Skeletal muscle cell (primary cell): ENCODE data around the gene NELFE.
"Not testable (repeated sequence)": the region's sequence is repeated elsewhere in the genome, so short reads cannot be mapped to it uniquely, and the experiment has no call there.

ENCODE experiments used
- DNase-seq: peaks from one replicate; pipeline ENCODE4 v3.0.0-alpha.2; 2010; ENCODE audit warnings: low read depth
- H3K4me3 ChIP-seq: 2 replicates; pipeline ENCODE4 v1.5.1; 2011; ENCODE audit warnings: low read depth, mild to moderate bottlenecking, control low read depth, low read length, moderate library complexity

The NELFE gene, protein sequence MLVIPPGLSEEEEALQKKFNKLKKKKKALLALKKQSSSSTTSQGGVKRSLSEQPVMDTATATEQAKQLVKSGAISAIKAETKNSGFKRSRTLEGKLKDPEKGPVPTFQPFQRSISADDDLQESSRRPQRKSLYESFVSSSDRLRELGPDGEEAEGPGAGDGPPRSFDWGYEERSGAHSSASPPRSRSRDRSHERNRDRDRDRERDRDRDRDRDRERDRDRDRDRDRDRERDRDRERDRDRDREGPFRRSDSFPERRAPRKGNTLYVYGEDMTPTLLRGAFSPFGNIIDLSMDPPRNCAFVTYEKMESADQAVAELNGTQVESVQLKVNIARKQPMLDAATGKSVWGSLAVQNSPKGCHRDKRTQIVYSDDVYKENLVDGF

DNA sequence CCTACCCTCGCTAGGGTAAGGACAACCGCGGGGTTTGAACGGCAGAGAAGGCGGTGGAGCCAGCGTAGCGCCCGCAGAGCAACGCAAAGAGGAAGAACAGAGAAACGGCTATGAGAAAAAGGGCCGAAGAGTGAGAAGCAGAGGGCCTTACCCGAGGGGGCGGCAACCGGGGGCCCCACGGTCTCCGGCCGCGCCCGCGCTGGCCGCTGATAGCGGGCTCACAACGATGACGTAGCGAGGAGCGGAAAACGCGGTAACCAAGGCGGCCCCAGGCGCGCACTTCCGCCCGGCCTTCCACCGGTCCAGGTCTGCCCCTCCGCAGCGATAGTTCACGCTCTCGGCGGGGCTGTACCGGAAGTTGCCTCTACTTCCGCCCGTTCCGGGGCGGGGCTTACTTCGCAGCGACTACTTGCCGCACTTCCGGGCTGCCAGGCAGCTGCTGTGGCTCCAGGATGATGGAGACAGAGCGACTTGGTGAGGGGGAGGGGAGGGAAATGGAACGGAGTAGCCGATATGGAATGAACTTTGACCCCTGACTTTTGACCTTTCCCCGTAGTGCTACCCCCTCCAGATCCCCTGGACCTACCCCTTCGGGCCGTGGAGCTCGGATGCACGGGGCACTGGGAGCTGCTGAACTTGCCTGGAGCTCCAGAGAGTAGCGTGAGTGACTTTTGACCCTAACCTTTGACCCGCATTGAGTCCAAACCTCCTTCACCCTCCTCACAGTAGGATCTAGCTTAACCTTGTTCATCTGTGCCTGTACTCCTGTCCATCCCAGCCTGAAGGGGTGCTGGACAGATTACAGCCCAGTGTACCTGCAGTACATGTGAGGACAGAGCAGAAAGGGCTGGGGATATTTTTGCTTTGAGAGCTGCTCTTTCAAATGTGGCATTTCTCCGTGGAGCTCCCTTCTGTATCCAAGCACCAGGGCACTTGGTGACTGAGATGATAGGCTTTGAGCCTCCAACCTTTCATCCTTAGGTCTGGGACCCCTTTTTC is at the start of gene NELFE, which contains the start of gene SKIC2:
TSS of gene NELFE (minus strand) at position 231 of the 999 bp plus-strand sequence. CDS start 525 bp downstream, outside the sequence.
TSS of gene SKIC2 (plus strand) at position 435 of the 999 bp plus-strand sequence. CDS start at position 453, 18 bp downstream.
- peak; percentile 92 for DNase-seq
- H3K4me3 ChIP-seq = peak within 1 kb of the TSS; percentile 100

DNA sequence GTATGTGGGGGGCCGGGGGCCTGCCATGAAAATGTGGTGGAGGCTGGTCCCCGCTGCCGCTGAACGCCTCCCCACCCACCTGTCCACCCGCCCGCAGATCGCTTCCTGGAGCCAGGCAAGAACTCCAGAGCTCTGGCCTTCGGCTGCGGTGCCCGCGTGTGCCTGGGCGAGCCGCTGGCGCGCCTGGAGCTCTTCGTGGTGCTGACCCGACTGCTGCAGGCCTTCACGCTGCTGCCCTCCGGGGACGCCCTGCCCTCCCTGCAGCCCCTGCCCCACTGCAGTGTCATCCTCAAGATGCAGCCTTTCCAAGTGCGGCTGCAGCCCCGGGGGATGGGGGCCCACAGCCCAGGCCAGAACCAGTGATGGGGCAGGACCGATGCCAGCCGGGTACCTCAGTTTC is 49.3 kb upstream of the NELFE start:
- not testable (repeated sequence) for H3K4me3 ChIP-seq, DNase-seq

DNA sequence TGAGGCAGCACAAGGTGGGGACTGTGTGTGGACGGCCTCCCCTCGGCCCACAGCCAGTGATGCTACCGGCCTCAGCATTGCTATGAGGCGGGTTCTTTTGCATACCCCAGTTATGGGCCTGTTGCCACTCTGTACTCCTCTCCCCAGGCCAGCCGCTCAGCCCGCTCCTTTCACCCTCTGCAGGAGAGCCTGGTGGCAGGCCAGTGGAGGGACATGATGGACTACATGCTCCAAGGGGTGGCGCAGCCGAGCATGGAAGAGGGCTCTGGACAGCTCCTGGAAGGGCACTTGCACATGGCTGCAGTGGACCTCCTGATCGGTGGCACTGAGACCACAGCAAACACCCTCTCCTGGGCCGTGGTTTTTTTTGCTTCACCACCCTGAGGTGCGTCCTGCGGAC is 48.3 kb upstream of the NELFE start:
- not testable (repeated sequence) for H3K4me3 ChIP-seq, DNase-seq

DNA sequence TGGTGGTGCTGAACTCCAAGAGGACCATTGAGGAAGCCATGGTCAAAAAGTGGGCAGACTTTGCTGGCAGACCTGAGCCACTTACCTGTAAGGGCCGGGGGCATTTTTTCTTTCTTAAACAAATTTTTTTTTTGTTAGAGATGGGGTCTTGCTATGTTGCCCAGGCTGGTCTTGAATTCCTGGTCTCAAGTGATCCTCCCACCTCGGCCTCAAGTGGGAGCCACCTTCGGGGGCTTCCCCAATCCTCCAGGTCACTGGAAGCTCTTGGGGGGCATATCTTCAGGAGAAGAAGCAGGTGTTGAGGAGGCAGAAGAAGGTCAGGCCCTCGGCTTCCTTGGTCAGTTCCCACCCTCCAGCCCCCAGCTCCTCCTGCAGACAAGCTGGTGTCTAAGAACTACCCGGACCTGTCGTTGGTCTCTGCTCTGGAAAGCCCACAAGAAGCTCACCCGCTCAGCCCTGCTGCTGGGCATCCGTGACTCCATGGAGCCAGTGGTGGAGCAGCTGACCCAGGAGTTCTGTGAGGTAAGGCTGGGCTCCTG is 47.3 kb upstream of the NELFE start:
- not testable (repeated sequence) for H3K4me3 ChIP-seq, DNase-seq

DNA sequence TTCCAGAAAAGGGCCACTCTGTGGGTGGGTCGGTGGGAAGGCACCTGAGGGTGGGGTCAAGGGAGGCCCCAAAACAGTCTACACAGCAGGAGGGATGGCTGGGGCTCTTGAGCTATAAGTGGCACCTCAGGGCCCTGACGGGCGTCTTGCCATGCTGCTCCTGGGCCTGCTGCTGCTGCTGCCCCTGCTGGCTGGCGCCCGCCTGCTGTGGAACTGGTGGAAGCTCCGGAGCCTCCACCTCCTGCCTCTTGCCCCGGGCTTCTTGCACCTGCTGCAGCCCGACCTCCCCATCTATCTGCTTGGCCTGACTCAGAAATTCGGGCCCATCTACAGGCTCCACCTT is 46.7 kb upstream of the NELFE start:
- DNase-seq, H3K4me3 ChIP-seq: not testable (repeated sequence)

DNA sequence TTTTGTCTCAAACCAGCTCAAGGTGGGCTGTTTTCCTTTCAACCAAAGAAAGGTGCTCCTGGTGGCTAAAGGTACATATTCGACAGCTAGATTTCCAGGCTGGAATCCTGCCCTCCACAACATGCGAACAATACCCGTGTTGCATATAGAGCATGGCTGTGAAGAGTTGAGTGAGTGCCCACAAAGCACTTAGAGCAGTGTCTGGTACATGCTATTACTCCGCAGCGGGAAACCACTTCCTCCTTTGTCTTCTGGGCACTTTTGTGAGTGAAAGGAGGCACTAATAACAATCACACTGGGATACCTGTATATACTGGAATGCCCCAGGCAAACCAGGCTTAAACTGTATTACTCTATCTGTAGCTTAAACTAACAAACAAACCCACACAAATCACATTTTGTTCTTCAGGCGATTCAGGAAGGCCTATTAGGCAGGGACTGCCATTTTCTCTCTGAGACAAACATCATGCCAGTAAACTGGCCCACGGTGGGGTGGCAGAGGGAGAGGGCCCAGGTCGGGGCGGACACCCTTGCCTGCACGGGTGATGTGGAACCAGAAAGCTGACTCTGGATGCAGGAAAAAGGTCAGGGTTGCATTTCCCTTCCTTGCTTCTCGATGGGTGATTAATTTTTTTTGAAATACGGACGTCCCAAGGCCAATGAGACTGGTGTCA is 46.2 kb upstream of the NELFE start:
- H3K4me3 ChIP-seq, DNase-seq: not testable (repeated sequence)

DNA sequence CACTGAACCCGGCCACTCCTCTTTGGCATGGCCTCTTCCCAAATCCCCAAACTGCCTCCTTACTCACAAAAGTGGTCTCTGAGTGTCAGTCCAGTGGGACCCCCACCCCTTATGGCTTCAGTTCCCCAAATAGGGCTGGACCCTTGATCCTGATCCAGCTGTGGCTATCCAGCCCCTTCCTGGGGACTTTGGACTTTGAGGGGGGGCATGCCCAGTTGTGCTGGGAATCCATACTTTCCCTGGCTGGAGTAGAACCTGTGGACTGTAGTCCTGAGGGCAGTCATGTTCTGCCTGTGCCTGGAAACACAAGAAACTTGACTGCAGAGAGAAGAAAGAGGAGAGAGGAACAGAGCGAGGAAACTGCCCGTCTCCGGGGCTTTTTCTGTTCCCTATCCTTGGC is 45.6 kb upstream of the NELFE start:
- H3K4me3 ChIP-seq, DNase-seq: not testable (repeated sequence)

DNA sequence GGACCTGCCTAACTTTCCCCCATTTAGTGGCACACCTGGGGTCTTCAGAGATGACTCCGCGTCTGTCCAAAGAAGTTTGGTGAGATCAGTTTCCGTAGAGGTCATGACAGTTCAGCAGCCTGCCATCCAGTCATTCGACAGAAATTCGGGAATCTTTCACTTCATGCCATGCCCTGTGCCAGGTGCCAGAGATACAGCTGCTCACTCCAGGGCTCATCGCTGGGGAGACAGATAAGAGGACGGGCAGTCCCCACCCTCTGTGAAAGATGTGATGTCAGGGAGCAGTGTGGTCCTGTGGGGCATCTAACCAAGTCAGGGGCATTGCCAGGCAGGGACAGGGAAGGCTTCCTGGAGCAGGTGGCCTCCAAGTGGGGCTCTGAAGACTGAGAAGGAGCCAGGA is 44.5 kb upstream of the NELFE start:
- H3K4me3 ChIP-seq, DNase-seq: not testable (repeated sequence)

DNA sequence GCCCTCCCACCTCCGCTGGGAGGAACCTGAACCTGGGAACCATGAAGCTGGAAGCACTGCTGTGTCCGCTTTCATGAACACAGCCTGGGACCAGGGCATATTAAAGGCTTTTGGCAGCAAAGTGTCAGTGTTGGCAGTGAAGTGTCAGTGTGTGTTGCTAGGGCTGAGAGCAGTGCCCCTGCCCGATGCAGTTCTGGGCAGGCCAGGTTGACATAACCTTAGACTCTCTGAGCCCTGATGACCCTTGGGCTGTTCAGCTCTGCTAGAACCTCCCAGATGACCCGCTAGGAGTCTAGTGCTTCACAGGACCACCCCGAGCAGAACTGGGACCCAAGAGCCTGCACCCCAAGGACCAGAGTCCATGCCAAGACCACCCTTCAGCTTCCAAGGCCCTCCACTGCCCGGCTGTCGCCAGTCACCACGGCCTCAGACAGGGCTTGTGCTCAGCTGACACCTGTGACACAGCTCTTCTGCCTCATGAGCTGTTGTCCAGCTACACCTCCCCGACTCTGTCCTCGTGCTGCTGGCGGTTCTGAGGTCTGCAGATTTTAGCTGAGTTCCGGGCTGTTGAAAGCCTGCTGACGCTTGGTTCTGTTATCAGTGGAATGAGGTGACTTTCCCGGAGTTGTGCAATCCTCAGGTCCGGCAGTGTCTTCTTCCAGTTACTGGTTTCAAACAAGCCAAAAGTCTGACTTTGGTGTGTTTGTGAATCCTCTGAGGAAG is 43.9 kb upstream of the NELFE start:
- DNase-seq, H3K4me3 ChIP-seq: not testable (repeated sequence)

DNA sequence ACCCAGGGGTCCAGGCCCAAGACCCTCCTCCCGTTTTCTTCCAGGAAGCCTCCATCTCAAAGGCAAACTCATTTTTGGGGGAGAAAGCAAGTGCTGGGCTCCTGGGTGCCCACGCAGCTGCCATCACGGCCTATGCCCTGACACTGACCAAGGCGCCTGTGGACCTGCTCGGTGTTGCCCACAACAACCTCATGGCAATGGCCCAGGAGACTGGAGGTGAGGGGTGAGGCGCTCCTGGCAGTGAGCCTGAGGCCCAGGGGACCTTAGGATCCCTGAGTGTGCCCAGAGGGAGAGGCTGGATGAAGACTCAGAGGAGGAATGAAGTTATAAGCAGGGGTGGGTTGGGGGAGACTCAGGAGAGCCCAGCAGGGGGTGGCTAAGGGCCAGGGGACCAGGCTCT is 37.6 kb upstream of the NELFE start:
- H3K4me3 ChIP-seq = not testable (repeated sequence)

DNA sequence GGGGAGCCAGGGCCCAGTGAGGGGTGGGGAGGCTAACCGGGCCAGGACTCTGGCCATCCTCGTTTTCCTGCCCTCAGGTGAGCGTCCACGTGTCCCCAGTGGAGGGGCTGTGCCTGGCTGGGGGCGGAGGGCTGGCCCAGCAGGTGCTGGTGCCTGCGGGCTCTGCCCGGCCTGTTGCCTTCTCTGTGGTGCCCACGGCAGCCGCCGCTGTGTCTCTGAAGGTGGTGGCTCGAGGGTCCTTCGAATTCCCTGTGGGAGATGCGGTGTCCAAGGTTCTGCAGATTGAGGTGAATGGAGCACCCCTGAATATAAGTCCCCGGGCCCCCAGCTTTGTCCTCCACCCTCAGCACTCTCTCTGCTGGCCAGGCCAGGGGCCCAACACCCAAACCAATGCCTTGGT is 35.6 kb upstream of the NELFE start:
- not testable (repeated sequence) for DNase-seq, H3K4me3 ChIP-seq

More for the DNA sequence above, 37.6 kb upstream of the NELFE start:
- not testable (repeated sequence) for DNase-seq

DNA sequence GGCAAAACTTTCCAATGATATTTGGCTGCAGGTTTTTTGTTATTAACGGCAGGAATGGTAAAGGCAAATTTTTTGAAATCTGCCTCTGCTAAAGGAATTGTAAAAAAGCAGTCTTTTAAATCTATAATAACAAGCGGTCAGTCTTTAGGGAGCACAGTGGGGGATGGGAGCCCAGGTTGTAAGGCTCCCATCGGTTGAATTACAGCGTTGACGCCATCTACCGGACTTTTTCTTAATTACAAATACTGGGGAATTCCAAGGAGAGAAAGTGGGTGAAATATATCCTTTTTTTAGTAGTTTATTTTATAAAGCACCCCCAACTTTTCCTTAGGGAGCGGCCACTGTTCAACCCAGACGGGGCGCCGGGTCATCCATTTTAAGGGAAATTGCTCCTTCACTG is 30.6 kb upstream of the NELFE start:
- not testable (repeated sequence) for H3K4me3 ChIP-seq, DNase-seq

DNA sequence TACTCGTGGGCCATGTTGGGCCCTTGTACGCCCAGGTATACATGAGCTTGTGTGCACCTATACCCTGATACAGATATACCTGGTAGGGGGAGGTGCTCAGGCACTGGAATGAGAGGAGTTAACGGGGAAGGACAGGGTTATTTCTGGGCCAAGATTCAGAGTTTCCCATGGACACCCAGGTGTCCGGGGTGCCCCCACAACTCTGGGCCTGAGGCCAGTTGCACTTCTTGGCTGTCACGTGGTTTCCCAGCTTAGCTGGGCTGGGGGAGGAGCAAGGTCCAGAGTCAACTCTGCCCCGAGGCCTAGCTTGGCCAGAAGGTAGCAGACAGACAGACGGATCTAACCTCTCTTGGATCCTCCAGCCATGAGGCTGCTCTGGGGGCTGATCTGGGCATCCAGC is 23.0 kb upstream of the NELFE start, which contains the start of gene C4A:
TSS of gene C4A (plus strand) at position 314 of the 400 bp plus-strand sequence. CDS start at position 365, 51 bp downstream.
- DNase-seq, H3K4me3 ChIP-seq: not testable (repeated sequence)

DNA sequence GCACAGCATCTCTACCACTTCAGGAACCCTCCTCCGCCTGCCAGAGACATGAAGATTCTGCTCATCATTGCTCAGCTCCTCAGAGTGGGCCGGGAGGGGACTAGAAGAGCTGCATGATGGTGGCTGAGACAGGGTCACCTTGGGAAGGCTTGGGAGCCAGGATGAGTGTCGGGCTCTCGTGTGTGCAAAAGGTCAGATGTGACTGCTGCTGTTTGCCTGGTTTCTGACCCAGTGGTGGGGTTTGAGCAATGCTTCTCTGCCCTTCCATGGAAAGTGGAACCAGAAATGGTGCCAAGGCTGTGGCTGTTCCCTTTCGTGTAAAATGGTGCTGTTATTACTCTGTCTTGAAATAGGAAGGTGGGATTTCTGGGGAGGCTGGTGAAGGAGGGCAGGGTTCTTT is 22.2 kb upstream of the NELFE start:
- H3K4me3 ChIP-seq, DNase-seq: not testable (repeated sequence)

DNA sequence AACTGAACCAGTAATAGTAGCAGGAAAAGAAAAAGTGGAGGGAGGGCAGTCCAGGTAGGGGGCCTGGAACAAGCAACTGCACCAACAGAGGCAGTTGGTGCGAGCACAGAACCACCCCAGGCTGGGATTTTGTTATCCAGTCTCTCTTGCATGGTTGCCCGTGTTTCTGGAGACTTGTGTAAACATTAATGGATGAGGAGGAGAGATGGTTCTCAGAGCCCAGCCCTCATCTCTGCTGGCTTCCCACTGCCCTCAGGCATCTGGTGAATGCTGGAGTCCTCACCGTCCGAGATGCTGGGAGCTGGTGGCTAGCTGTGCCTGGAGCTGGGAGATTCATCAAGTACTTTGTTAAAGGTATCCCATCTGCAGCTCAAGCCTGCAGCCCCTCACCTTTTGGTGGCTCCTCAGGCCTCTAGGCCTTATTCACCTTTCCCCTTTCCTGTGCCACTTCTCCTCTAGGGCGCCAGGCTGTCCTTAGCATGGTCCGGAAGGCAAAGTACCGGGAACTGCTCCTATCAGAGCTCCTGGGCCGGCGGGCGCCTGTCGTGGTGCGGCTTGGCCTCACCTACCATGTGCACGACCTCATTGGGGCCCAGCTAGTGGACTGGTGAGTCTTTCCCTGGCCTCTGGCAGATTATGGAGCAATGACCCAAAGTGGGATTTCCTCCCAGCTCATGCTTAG is 21.6 kb upstream of the NELFE start:
- not testable (repeated sequence) for DNase-seq, H3K4me3 ChIP-seq

DNA sequence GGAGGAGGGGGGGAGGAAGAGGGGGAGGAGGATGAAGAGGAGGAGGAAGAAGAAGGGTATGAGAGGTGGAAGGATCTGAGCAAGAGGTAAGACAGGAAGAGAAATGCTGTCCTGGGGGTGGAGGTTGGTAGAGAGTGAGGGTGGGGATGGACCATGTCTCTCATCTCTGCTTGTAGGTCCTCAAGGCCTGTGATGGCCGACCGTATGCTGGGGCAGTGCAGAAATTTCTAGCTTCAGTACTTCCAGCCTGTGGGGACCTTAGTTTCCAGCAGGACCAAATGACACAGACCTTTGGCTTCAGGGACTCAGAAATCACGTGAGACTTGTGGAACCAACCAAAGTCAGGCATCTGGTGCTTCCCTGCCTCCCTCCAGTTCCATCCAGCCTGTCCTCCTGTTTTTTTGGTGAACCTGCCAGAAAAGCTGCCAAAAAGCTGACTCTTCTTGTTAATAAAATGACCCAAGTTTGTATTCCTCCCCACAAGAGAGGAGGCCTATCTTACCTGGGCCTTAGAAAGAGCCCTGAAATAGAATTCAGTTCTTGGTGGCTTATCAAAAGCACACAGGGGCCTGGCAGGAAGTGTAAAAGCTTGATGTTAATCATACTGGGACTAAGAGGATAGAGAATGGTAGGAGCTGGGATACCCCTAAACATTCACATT is 20.6 kb upstream of the NELFE start:
- H3K4me3 ChIP-seq = no peak overlapping the region
- DNase-seq = no peak

DNA sequence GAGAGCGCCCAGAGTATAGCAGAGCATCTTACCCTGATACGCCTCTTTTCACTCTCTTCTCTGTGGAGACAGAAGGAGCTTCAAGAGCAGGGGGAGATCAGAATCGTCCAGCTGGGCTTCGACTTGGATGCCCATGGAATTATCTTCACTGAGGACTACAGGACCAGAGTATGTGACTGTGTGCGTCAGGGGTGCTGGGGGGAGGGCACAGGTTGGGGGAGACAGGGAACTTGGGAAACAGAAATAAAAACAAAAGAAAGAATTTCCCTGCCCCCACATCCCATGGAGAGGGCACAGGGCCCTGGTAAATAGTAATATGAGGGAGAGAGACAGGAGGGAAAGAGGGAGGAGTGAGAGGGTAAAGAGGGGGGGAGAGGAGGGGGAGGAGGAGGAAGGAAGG is 20.1 kb upstream of the NELFE start:
- no peak overlapping the region for H3K4me3 ChIP-seq

More for the DNA sequence above, 20.1 kb upstream of the NELFE start:
- no peak for DNase-seq
